Heart left ventricle (tissue), 13 donors: Measurements from ENCODE around the gene CYBRD1.

ENCODE experiments used
- POLR2A ChIP-seq, 2 donors: fragments of 450-650 bp; IDR thresholded peaks; one replicate each; pipeline ENCODE4 v1.6.1; 2017; ENCODE audit warnings: antibody characterized with exemption in 2 of 2, mild to moderate bottlenecking in 2 of 2, moderate library complexity in 2 of 2
- TF ChIP-seq, protein P1 (sequence below), 12 donors: fragments of 200-600 bp; sonication (generic) in 4 of 12; IDR thresholded peaks; one replicate each; pipeline versions ENCODE4 v1.5.0 to v1.8.0; 2018 to 2022; ENCODE audit warnings: antibody characterized with exemption in 12 of 12, mild to moderate bottlenecking in 5 of 12
- donor health status: ischemic (EF 13 %, LVEDD 7.1; RV severe dilation, severe dysfunction).
- donor health status: DM: no; HTN: yes; CAD: no.
- donor health status: DM: no; HTN: no; CAD: no.
- donor health status: ischemic (EF 25% LVEDD 6.9; RV normal size, moderate dysfunction).
- donor health status: ischemic (EF 25% LVEDD 5.7; RV mildly dilated, moderate dysfunction).
- donor health status: ischemic (EF 35%, LVEDD 5.7; RV mildly dilated, moderate dysfunction).
- donor health status: nonischemic (EF 11% LVEDD 7.7; RV severe dilation, severe dysfunction).
- donor health status: DM: yes; HTN: yes; CAD: no.
- donor health status: PGD.
- donor health status: ischemic (EF 29% LVEDD 5.4; RV normal size, mild dysfunction).
- donor health status: nonischemic (EF 23%, LVEDD 6.1; RV moderate dilation, normal function).

GRCh38 chr2:171584001-171584400 is 61.7 kb downstream of the CYBRD1 start:
- TF ChIP-seq, protein P1, sequence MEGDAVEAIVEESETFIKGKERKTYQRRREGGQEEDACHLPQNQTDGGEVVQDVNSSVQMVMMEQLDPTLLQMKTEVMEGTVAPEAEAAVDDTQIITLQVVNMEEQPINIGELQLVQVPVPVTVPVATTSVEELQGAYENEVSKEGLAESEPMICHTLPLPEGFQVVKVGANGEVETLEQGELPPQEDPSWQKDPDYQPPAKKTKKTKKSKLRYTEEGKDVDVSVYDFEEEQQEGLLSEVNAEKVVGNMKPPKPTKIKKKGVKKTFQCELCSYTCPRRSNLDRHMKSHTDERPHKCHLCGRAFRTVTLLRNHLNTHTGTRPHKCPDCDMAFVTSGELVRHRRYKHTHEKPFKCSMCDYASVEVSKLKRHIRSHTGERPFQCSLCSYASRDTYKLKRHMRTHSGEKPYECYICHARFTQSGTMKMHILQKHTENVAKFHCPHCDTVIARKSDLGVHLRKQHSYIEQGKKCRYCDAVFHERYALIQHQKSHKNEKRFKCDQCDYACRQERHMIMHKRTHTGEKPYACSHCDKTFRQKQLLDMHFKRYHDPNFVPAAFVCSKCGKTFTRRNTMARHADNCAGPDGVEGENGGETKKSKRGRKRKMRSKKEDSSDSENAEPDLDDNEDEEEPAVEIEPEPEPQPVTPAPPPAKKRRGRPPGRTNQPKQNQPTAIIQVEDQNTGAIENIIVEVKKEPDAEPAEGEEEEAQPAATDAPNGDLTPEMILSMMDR (IDR thresholded peaks at IDR 0.05): no peak
- no peak for TF ChIP-seq POLR2A (IDR thresholded peaks at IDR 0.05)
